SK-N-SH treated with all-trans-retinoic acid at 6 μM for 48 hours (cell line): ENCODE measurements around the gene NRXN3.

ENCODE experiments used
- ARNTL ChIP-seq: fragments of 450-650 bp; formaldehyde crosslinking; IDR thresholded peaks from 2 replicates; pipeline ENCODE4 v1.5.0; 2020; ENCODE audit warnings: low read depth, mild to moderate bottlenecking, moderate library complexity, borderline replicate concordance
- ESRRG ChIP-seq: fragments of 250-450 bp; sonication (Bioruptor Pico); IDR thresholded peaks from 2 replicates; pipeline ENCODE4 v1.6.1; 2021; ENCODE audit warnings: mild to moderate bottlenecking
- GLIS3 ChIP-seq: fragments of 250-450 bp; sonication (Bioruptor Pico); IDR thresholded peaks from 2 replicates; pipeline ENCODE4 v1.5.0; 2020; ENCODE audit warnings: mild to moderate bottlenecking, moderate library complexity
- RARB ChIP-seq: fragments of 250-450 bp; sonication (Bioruptor Pico); IDR thresholded peaks from 2 replicates; pipeline ENCODE4 v1.8.0; 2021; ENCODE audit warnings: mild to moderate bottlenecking, moderate library complexity
- SNAI2 ChIP-seq: fragments of 250-450 bp; sonication (Bioruptor Pico); IDR thresholded peaks from 2 replicates; pipeline ENCODE4 v1.5.0; 2020; ENCODE audit warnings: mild to moderate bottlenecking, moderate library complexity
- TOX ChIP-seq: fragments of 250-450 bp; sonication (Bioruptor Pico); IDR thresholded peaks from 2 replicates; pipeline ENCODE4 v1.8.0; 2021; ENCODE audit warnings: mild to moderate bottlenecking, moderate library complexity, borderline replicate concordance
- ZNF565 ChIP-seq: fragments of 450-650 bp; formaldehyde crosslinking; conservative IDR thresholded peaks from 2 replicates; pipeline ENCODE4 v1.5.0; 2020; ENCODE audit warnings: low read depth, mild to moderate bottlenecking, moderate library complexity

DNA sequence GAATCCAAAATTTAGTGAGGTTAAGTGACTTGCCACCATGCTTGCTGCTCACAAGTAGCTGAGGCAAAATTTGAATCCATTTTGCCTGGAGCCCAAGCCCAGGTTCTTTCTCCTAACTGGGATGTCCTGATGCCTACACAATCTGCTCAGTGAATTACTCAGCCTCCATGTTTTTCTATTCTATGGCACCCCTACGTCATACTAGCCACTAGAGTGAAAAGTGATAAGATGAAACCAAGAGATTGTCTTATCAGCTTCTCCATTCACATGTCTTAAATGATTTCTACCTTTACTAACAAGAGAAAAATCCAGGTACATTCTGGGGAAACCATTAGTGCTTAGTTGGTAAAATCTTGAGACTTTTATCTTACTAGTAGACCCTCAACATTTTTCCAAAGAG is 1321.0 kb downstream of the NRXN3 start:
- TF ChIP-seq SNAI2 (CRISPR knock-in tag): no peak
- no peak for TF ChIP-seq ZNF565 (CRISPR knock-in tag)
- no peak for TF ChIP-seq RARB
- no peak for TF ChIP-seq ARNTL (CRISPR knock-in tag)
- no peak for TF ChIP-seq TOX (CRISPR knock-in tag)
- no peak for TF ChIP-seq GLIS3 (CRISPR knock-in tag)
- TF ChIP-seq ESRRG: no peak
